ENCODE data around the gene SLC44A4.

DNA sequence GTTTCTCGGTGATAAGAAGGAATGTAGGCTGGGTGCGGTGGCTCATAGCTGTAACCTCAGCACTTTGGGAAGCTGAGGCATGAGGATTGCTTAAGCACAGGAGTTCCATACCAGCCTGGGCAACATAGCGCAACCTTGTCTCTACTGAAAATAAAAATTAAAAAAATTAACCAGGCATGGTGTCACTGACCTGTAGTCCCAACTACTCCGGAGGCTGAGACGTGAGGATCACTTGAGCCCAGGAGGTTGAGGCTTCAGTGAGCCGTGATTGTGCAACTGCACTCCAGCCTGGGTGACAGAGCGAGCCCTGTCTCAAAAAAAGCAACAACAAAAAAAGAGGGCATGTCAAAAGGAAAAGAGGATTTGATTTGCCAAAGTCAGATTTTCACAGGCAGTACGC lies 20.1 kb downstream of the SLC44A4 start:
- TF ChIP-seq POLR2A (IDR thresholded peaks at IDR 0.05; ENCODE audit: low read length): no peak
- no peak for TF ChIP-seq GATA1 (IDR thresholded peaks at IDR 0.05; ENCODE audit: low read depth, low read length)
